ENCODE data around the gene TRABD2B. TPM values are rescaled to one million over a fixed set of nuclear protein-coding genes. Genes with fewer than 3 reads are reported as not detected.

TRABD2B gene
- 5.8 to 6.2 TPM (median 6.0 TPM) in 3 replicates for total RNA-seq

DNA sequence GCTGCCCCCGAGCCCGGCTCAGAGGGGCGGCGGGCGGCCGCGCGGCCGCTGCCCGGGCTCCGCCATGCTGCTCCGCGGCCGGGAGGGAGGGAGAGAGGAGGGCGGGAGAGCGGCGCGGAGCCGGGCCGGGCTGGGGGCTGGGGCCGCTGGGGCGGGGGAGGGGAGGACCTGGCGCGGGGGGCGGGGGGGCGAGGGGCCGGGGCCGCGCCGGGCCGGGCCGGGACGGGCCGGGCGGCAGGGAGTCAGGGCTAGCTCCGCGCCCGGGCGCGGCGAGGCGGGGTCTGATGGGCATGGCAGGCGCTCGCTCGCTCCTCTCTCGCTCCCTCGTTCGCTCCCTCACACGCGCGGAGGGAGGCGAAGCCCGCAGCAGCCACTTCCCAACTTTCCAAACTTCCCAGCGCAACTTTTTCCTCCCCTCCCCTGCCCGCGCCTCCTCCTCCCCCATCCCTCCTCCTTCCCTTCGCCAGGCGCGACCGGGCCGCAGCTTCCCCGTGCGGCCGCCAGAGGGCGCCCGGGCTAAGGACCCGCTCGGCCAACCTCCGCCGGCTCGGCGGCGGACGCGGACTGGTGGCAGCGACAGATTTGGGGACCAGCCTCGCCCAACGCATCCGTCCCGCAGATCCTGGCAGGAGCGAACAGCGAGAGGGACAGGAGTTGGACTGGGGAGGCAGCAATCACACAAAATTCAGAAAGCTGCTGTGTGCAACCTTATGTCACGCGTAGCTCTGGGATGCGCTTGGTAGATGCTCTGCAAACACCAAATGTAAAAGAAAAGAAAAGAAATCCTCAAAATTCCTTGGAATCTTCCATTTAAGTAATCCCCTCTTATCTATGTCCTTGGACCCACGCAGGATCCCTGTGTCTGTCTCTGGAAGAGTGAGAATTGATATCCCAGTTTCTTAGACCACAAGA is at the start of gene TRABD2B:
Gene TRABD2B, minus strand, starts transcription at position 97 of the 912 bp plus-strand sequence.
- Mint-ChIP-seq H3K27me3 (ENCODE audit: low read depth) (peaks cover 85% of the 10 kb centered on the region), H3K4me3 (peak within 1 kb of the TSS; percentile 74), H3K27ac (peak within 1 kb of the TSS; percentile 1), H3K9me3 (no peaks in the 10 kb centered on the region), H3K4me1 (peaks cover 25% of the 10 kb centered on the region), H3K36me3 (no peaks in the 10 kb centered on the region)
- TF ChIP-seq, protein P1, sequence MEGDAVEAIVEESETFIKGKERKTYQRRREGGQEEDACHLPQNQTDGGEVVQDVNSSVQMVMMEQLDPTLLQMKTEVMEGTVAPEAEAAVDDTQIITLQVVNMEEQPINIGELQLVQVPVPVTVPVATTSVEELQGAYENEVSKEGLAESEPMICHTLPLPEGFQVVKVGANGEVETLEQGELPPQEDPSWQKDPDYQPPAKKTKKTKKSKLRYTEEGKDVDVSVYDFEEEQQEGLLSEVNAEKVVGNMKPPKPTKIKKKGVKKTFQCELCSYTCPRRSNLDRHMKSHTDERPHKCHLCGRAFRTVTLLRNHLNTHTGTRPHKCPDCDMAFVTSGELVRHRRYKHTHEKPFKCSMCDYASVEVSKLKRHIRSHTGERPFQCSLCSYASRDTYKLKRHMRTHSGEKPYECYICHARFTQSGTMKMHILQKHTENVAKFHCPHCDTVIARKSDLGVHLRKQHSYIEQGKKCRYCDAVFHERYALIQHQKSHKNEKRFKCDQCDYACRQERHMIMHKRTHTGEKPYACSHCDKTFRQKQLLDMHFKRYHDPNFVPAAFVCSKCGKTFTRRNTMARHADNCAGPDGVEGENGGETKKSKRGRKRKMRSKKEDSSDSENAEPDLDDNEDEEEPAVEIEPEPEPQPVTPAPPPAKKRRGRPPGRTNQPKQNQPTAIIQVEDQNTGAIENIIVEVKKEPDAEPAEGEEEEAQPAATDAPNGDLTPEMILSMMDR (IDR thresholded peaks at IDR 0.05; ENCODE audit: unreplicated experiment) = peak; percentile 98
- DNase-seq (ENCODE audit: low spot score in 2 of 2, unreplicated experiment in 2 of 2) = peak; percentile 79 to 91

DNA sequence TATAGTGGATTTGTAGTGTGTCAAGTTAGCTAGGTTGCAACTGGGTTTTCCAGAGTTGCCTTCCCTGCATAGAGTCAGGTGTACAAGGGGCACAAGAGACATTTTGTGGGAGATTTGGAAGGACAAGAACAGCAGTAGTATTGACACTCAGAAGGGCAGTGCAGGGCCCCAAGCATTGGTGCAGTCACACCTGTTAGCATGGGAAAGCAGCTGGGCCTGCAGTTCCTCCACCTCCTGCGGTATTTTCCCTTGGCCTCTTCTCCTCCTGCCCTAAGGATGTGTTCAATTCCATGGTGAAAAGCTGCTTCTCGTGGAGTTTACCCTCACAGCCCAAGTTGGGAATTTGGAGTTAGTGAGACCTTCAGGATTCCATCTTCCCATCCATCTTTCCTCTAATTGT is 47.1 kb upstream of the TRABD2B start:
- Mint-ChIP-seq H3K36me3 (no peaks in the 10 kb centered on the region), H3K4me3 (no peak overlapping the region), H3K27me3 (ENCODE audit: low read depth) (peaks cover 45% of the 10 kb centered on the region), H3K27ac (no peak overlapping the region), H3K9me3 (no peaks in the 10 kb centered on the region), H3K4me1 (peaks cover 46% of the 10 kb centered on the region)
- DNase-seq (ENCODE audit: low spot score in 2 of 2, unreplicated experiment in 2 of 2) = no peak
- TF ChIP-seq, protein P1 (IDR thresholded peaks at IDR 0.05; ENCODE audit: unreplicated experiment) = no peak

DNA sequence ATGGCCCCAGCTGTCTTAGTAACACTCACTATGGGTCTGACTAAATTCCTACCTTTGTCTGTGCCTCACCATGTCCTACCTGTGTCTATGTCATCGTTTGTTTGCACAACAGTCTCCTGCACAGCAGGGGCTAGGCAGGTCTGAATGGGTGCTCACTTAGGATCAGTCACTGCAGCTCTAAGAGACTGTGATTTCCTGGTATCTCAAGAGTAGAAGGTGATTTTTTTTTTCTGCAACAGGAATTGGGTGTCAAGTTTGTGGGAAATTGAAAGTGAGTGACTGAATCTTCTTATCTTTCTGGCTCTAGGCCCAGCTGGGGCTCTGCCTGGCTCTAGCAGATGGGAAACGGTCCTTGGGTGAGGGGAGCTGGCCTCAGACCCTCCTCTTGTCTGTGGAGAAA is 46.4 kb upstream of the TRABD2B start:
- Mint-ChIP-seq H3K9me3 (no peaks in the 10 kb centered on the region), H3K4me3 (no peak overlapping the region), H3K36me3 (no peaks in the 10 kb centered on the region), H3K27me3 (ENCODE audit: low read depth) (peaks cover 46% of the 10 kb centered on the region), H3K27ac (no peak overlapping the region), H3K4me1 (peaks cover 44% of the 10 kb centered on the region)
- TF ChIP-seq, protein P1 (IDR thresholded peaks at IDR 0.05; ENCODE audit: unreplicated experiment) = no peak
- DNase-seq (ENCODE audit: low spot score in 2 of 2, unreplicated experiment in 2 of 2) = no peak

DNA sequence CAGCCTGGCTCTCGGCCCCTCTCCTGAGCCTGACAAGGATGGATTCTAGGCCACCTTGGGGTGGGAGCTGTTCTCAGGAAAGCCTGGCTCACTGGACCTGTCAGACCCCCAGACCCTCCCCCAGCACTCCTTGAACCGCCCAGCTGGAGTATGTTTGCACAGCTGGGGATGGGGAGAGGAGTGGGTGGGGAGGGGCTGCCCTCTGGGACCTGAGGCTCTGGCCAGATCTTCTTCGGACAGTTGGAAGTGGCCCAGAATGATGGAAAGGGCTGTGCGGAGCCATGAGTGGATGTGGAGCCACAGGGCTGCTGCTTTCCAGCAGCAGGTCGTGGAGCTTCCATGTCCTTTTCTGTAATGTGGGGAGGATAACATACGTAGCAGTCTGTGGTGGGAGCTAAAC is 43.0 kb upstream of the TRABD2B start:
- H3K36me3 Mint-ChIP-seq = no peaks in the 10 kb centered on the region
- H3K27ac Mint-ChIP-seq = no peak overlapping the region
- no peak for DNase-seq (ENCODE audit: low spot score in 2 of 2, unreplicated experiment in 2 of 2)
- H3K27me3 Mint-ChIP-seq (ENCODE audit: low read depth) = peaks cover 64% of the 10 kb centered on the region
- H3K4me1 Mint-ChIP-seq = peaks cover 47% of the 10 kb centered on the region
- H3K4me3 Mint-ChIP-seq = no peak overlapping the region
- no peaks in the 10 kb centered on the region for H3K9me3 Mint-ChIP-seq
- TF ChIP-seq, protein P1 (IDR thresholded peaks at IDR 0.05; ENCODE audit: unreplicated experiment) = no peak

DNA sequence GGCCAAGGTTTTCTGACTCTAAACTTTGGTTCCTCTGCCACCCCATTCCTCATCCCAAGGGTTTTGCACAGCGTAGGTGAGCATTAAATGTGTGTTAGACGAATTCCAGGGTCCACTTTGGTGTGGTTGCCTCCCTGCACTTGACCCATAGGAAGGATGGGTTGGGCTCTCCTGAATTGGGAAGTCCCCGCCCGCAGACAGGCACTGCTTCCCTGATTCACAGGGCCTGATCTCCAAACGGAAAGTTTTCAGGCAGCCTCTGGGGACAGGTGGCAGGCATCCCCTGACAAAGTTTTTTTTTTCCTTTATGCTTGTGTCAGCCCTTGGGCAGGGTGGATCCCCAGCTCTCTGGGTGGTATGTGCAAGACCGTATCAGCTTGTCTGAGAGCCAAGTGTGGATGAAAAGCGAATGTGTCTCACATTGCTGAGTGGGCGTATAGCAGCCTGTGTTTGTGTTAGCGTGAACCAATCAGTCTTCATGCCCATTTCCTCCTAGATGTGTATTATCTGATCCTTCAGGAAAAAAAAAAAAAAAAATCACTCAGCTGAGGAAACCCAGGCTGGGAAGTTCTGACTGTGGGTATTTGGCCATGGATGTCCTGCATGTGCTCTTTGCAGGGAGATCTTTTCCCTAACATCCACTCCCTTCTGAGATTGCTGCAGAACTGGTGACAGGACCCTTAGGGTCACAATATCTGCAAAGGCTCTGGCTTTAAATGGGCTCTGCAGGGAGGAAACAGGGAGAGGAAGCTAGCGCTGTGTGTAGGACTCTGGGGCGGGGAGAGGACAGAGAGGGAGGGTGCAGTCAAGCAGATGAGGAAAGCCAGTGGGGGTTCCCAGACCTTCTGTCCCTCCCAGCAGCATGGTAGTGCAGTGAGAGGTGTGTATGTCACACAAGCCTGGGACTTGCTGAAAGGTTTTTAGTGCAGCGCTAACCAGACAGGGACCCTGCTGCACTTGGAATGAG is 42.2 kb upstream of the TRABD2B start:
- Mint-ChIP-seq H3K27ac (no peak overlapping the region), H3K9me3 (no peaks in the 10 kb centered on the region), H3K4me1 (peaks cover 47% of the 10 kb centered on the region), H3K36me3 (no peaks in the 10 kb centered on the region), H3K27me3 (ENCODE audit: low read depth) (peaks cover 70% of the 10 kb centered on the region), H3K4me3 (no peak overlapping the region)
- TF ChIP-seq, protein P1 (IDR thresholded peaks at IDR 0.05; ENCODE audit: unreplicated experiment) = no peak
- no peak for DNase-seq (ENCODE audit: low spot score in 2 of 2, unreplicated experiment in 2 of 2)

Data from mesothelial cell of epicardium (in vitro differentiated cells).